Mammary epithelial cell (primary cell): ENCODE results near the gene KCNE4.

Experiments
- CTCF ChIP-seq, 2 donors: IDR thresholded peaks in 1 of 2; conservative IDR thresholded peaks in 1 of 2; 2 replicates each; pipeline ENCODE4 v1.5.1; 2011 to 2012; ENCODE audit warnings: inconsistent platforms in 2 of 2, low read length in 2 of 2, mild to moderate bottlenecking in 2 of 2, control low read depth in 1 of 2, low read depth in 1 of 2; ENCODE audit not compliant: insufficient read depth in 1 of 2; ENCODE audit errors: extremely low read depth in 1 of 2
- EZH2 ChIP-seq: IDR thresholded peaks from 2 replicates; pipeline ENCODE4 v1.6.1; 2012; ENCODE audit warnings: low read length, inconsistent platforms, borderline replicate concordance

DNA sequence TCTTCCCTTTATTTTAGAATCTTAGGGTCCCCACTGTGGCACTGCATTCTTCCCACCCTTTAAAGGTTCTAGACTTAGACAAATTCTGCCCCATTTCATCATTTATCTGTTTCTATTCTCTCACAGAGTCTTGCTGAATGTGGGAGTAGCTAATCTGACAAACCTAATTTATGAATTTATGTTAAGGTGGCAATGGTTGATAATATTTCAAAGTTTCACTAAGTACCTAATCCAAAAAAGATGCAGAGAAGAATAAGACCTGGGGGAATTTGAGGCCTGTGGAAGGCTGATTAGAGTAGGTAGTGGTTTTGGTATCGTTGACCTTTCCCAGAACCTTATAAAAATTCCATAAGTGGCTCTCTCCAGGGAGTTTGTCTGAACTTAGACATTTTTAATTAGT is 18.0 kb downstream of the KCNE4 start:
- no peak for TF ChIP-seq CTCF (conservative IDR thresholded peaks at IDR 0.05 in 1 of 2, IDR thresholded peaks at IDR 0.05 in 1 of 2; ENCODE audit: extremely low read depth in 1 of 2, insufficient read depth in 1 of 2, low read depth in 1 of 2, low read length in 2 of 2)
- TF ChIP-seq EZH2, result no peak
